RWPE1 (cell line): Measurements from ENCODE around the gene TSEN2.
"Not testable (repeated sequence)": the region's sequence is repeated elsewhere in the genome, so short reads cannot be mapped to it uniquely, and the experiment has no call there.

Experiments used
- CTCF ChIA-PET: fragments of 350-600 bp; sonication (Branson Sonifier 250); formaldehyde crosslinking; extraction: SDS; loops from one replicate; lab custom pipeline; 2021; lab: Yijun Ruan, JAX
- POLR2A ChIA-PET: fragments of 400-600 bp; formaldehyde crosslinking; extraction: SDS; loops from one replicate; lab custom pipeline; 2020; ENCODE audit warnings: antibody characterized with exemption; ENCODE audit not compliant: low non-redundant PET; lab: Yijun Ruan, JAX
- DNase-seq: peaks from one replicate; pipeline ENCODE4 v3.0.0; 2012; ENCODE audit warnings: low spot score
- H3K27ac ChIP-seq: fragments of 450-650 bp; 2 replicates; pipeline ENCODE4 v1.5.1; 2017
- CTCF ChIP-seq: fragments of 450-650 bp; conservative IDR thresholded peaks from 2 replicates; pipeline ENCODE4 v1.5.1; 2017; ENCODE audit warnings: low read depth, mild to moderate bottlenecking

The TSEN2 gene

DNA sequence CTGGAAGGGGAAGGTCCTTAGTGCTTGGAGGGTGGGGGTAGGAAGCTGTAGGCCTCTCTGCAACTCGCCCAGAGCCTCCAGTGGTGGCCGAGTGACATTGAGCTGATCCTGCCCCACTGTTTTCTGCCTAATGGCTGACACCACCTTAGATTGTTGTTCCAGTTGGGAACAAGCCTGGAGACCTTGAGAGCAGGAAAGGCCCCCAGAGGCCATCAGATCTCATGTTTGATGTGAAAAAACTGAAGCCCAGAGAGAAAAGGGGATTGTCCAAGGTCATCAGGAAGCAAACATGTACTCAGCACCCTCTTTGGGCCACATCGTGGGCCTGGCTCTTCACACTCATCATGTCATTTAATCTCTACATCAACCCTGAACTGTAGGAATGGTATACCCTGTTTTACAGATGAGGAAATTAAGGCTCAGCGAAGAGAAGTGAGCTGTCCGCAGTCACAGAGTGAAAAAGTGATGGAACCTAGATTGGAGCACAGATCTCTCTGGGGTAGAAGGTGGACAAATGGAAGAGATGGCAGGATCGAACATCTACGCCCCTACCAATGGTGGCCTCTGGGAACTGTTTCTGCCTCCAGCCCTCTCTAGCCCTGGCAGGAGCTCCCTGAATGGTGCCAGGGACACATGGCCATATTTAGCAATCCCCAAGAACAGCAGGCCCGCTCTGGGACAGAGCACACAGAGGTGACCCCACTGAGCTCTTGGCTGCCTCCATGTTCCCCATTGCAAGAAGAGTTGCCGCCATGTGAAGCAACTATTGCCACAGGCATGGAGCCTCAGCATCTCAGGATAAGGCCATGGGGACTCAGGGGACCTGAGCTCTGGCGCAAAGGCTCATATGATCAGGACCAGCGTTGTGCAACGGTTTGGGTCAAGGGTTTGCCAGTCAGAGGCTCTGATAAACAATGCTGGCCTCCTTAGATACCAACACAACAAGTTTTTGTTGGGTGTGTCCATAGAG is 31.6 kb upstream of the TSEN2 start:
- ChIA-PET POLR2A (no interaction called here), CTCF (interaction anchor here (0.6 kb wide), 1 partner anchor 18 kb away, joined by 4 read pairs; no protein-coding TSS in a partner anchor)
- no peak for TF ChIP-seq CTCF
- H3K27ac ChIP-seq = no peak overlapping the region
- DNase-seq = no peak

- CTCF ChIA-PET = no interaction called here
- no peak for TF ChIP-seq CTCF
- POLR2A ChIA-PET = no interaction called here
- peak; percentile 34 for DNase-seq
- H3K27ac ChIP-seq = no peak overlapping the region
These were observed 30.0 kb upstream of the TSEN2 start for GRCh38 chr3:12454076-12454815.

DNA sequence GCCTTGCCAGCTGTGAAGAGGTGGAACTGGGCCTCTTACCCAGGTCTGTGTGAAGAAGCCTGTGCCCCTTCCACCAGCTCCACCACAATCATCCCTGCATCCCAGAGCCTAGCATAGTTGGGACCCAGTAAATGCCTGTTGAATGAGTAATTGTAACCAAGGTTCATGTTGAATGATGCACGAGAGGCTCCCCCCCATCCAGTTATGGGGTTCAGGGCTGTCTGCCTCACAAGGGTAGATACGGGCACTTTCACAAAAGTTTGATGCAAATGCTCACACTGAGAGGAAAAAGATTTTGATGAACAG is 29.5 kb upstream of the TSEN2 start:
- no peak overlapping the region for H3K27ac ChIP-seq
- CTCF ChIA-PET = no interaction called here
- DNase-seq = no peak
- no peak for TF ChIP-seq CTCF
- POLR2A ChIA-PET = no interaction called here

- POLR2A ChIA-PET = no interaction called here
- DNase-seq = no peak
- H3K27ac ChIP-seq = no peak overlapping the region
- CTCF ChIA-PET = no interaction called here
- TF ChIP-seq CTCF = no peak
These were observed 28.5 kb upstream of the TSEN2 start for GRCh38 chr3:12455740-12456139.

GRCh38 chr3:12456441-12456840 is 27.8 kb upstream of the TSEN2 start:
- ChIA-PET CTCF (no interaction called here), POLR2A (no interaction called here)
- no peak for TF ChIP-seq CTCF
- H3K27ac ChIP-seq = no peak overlapping the region
- no peak for DNase-seq

GRCh38 chr3:12457380-12457779 is 26.9 kb upstream of the TSEN2 start:
- DNase-seq, H3K27ac ChIP-seq, CTCF ChIA-PET: not testable (repeated sequence)

GRCh38 chr3:12458901-12459300 is 25.4 kb upstream of the TSEN2 start:
- ChIA-PET POLR2A (no interaction called here), CTCF (no interaction called here)
- TF ChIP-seq CTCF = no peak
- DNase-seq = no peak
- no peak overlapping the region for H3K27ac ChIP-seq

More at GRCh38 chr3:12457380-12457779, 26.9 kb upstream of the TSEN2 start:
- POLR2A ChIA-PET = not testable (repeated sequence)
